ENCODE data around the gene TRIP4. TPM values are rescaled to one million over a fixed set of nuclear protein-coding genes. Genes with fewer than 3 reads are reported as not detected.
"Not testable (repeated sequence)": the region's sequence is repeated elsewhere in the genome, so short reads cannot be mapped to it uniquely, and the experiment has no call there.

Gene TRIP4
- total and polyA plus RNA-seq, 2 donors from 2014 or later: 29.8 to 33.1 TPM

GRCh38 chr15:64356710-64357040 is 31.0 kb upstream of the TRIP4 start:
- H3K36me3 ChIP-seq (ENCODE audit: control insufficient read depth in 2 of 3, insufficient read depth in 3 of 3, low read length in 3 of 3): no peaks in the 10 kb centered on the region
- peak overlapping the region; percentile 12 to 55 for H3K27ac ChIP-seq (ENCODE audit: low read depth in 2 of 2, low read length in 2 of 2)
- H3K9ac ChIP-seq (ENCODE audit: low read length in 3 of 3): peak overlapping the region in 2 of 3 donors; percentile 92 to 98
- intact Hi-C loops (cut with DNase I): no loop called here
- no peaks in the 10 kb centered on the region for H3K27me3 ChIP-seq (ENCODE audit: control insufficient read depth, insufficient read depth, low read length)
- FAIRE-seq (no peak), DNase-seq (no peak)
- TF ChIP-seq CTCF (IDR thresholded peaks at IDR 0.05; ENCODE audit: borderline replicate concordance, extremely low read depth, insufficient read depth): no peak
- H3K4me1 ChIP-seq (ENCODE audit: control insufficient read depth in 2 of 3, insufficient read depth in 2 of 3, low read depth in 1 of 3, low read length in 3 of 3): peaks cover 0 to 5% (median 0%) of the 10 kb centered on the region in 3 donors
- peak overlapping the region; percentile 81 to 99 (median 85) for H3K4me3 ChIP-seq (ENCODE audit: low read length in 3 of 3)
- H3K9me3 ChIP-seq (ENCODE audit: control insufficient read depth in 2 of 3, insufficient read depth in 1 of 3, low read length in 3 of 3): no peaks in the 10 kb centered on the region

GRCh38 chr15:64361259-64361658 is 26.4 kb upstream of the TRIP4 start:
- Histone ChIP-seq H3K27me3 (ENCODE audit: control insufficient read depth, insufficient read depth, low read length) (no peaks in the 10 kb centered on the region), H3K27ac (ENCODE audit: low read depth in 2 of 2, low read length in 2 of 2) (no peak overlapping the region), H3K4me3 (ENCODE audit: low read length in 3 of 3) (no peak overlapping the region), H3K9ac (ENCODE audit: low read length in 3 of 3) (no peak overlapping the region), H3K36me3 (ENCODE audit: control insufficient read depth in 2 of 3, insufficient read depth in 3 of 3, low read length in 3 of 3) (no peaks in the 10 kb centered on the region), H3K4me1 (ENCODE audit: control insufficient read depth in 2 of 3, insufficient read depth in 2 of 3, low read depth in 1 of 3, low read length in 3 of 3) (no peaks in the 10 kb centered on the region), H3K9me3 (ENCODE audit: control insufficient read depth in 2 of 3, insufficient read depth in 1 of 3, low read length in 3 of 3) (no peaks in the 10 kb centered on the region)
- DNase-seq (no peak), FAIRE-seq (no peak)
- TF ChIP-seq CTCF (IDR thresholded peaks at IDR 0.05; ENCODE audit: borderline replicate concordance, extremely low read depth, insufficient read depth): no peak
- intact Hi-C loops (cut with DNase I): no loop called here

GRCh38 chr15:64369078-64369607 is 18.5 kb upstream of the TRIP4 start:
- no peaks in the 10 kb centered on the region for H3K36me3 ChIP-seq (ENCODE audit: control insufficient read depth in 2 of 3, insufficient read depth in 3 of 3, low read length in 3 of 3)
- FAIRE-seq (no peak), DNase-seq (no peak)
- no peak for TF ChIP-seq CTCF (IDR thresholded peaks at IDR 0.05; ENCODE audit: borderline replicate concordance, extremely low read depth, insufficient read depth)
- H3K27ac ChIP-seq (ENCODE audit: low read depth in 2 of 2, low read length in 2 of 2): no peak overlapping the region
- no peaks in the 10 kb centered on the region for H3K4me1 ChIP-seq (ENCODE audit: control insufficient read depth in 2 of 3, insufficient read depth in 2 of 3, low read depth in 1 of 3, low read length in 3 of 3)
- intact Hi-C loops (cut with DNase I): no loop called here
- H3K9ac ChIP-seq (ENCODE audit: low read length in 3 of 3): no peak overlapping the region
- no peaks in the 10 kb centered on the region for H3K27me3 ChIP-seq (ENCODE audit: control insufficient read depth, insufficient read depth, low read length)
- no peaks in the 10 kb centered on the region for H3K9me3 ChIP-seq (ENCODE audit: control insufficient read depth in 2 of 3, insufficient read depth in 1 of 3, low read length in 3 of 3)
- H3K4me3 ChIP-seq (ENCODE audit: low read length in 3 of 3): no peak overlapping the region

- H3K9ac ChIP-seq (ENCODE audit: low read length in 3 of 3); H3K4me3 ChIP-seq (ENCODE audit: low read length in 3 of 3); FAIRE-seq; DNase-seq; H3K4me1 ChIP-seq (ENCODE audit: control insufficient read depth in 2 of 3, insufficient read depth in 2 of 3, low read depth in 1 of 3, low read length in 3 of 3); H3K27me3 ChIP-seq (ENCODE audit: control insufficient read depth, insufficient read depth, low read length); H3K27ac ChIP-seq (ENCODE audit: low read depth in 2 of 2, low read length in 2 of 2); H3K9me3 ChIP-seq (ENCODE audit: control insufficient read depth in 2 of 3, insufficient read depth in 1 of 3, low read length in 3 of 3); H3K36me3 ChIP-seq (ENCODE audit: control insufficient read depth in 2 of 3, insufficient read depth in 3 of 3, low read length in 3 of 3); intact Hi-C loops (cut with DNase I): not testable (repeated sequence)
Measured at GRCh38 chr15:64371383-64371782, 16.3 kb upstream of the TRIP4 start.
